Tibial nerve (tissue), 3 donors: ENCODE results near the gene TFIP11.

ENCODE experiments used
- POLR2A ChIP-seq, 2 donors: fragments of 450-650 bp; IDR thresholded peaks; one replicate each; pipeline ENCODE4 v1.6.1; 2017; ENCODE audit warnings: antibody characterized with exemption in 2 of 2, mild to moderate bottlenecking in 2 of 2, moderate library complexity in 2 of 2
- TF ChIP-seq, protein P1 (sequence below), 5 experiments: fragments of 200-600 bp in 3 of 5; fragments of 450-650 bp in 2 of 5; sonication (generic) in 3 of 5; IDR thresholded peaks; one replicate each; pipeline ENCODE4 v1.5.1; 2016 to 2019; ENCODE audit warnings: antibody characterized with exemption in 5 of 5, mild to moderate bottlenecking in 3 of 5, moderate library complexity in 2 of 5

DNA sequence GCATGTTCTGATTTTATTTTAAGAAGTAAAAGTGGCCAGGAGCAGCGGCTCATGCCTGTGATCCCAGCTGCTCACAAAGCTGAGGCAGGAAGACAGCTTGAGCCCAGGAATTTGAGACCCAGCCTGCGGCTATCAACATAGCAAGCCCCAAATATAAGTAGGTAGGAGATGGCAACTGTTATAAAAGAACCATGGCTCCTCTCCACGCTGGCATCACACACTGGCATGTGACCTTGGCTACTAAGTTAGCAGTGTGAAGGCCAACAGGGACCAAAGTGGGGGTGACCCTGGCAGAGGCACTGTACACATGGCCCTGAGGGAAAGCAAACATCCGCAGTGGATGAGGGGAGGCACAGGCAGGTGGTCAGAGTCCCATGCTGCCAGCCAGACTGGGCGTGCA is 44.6 kb upstream of the TFIP11 start:
- TF ChIP-seq, protein P1, sequence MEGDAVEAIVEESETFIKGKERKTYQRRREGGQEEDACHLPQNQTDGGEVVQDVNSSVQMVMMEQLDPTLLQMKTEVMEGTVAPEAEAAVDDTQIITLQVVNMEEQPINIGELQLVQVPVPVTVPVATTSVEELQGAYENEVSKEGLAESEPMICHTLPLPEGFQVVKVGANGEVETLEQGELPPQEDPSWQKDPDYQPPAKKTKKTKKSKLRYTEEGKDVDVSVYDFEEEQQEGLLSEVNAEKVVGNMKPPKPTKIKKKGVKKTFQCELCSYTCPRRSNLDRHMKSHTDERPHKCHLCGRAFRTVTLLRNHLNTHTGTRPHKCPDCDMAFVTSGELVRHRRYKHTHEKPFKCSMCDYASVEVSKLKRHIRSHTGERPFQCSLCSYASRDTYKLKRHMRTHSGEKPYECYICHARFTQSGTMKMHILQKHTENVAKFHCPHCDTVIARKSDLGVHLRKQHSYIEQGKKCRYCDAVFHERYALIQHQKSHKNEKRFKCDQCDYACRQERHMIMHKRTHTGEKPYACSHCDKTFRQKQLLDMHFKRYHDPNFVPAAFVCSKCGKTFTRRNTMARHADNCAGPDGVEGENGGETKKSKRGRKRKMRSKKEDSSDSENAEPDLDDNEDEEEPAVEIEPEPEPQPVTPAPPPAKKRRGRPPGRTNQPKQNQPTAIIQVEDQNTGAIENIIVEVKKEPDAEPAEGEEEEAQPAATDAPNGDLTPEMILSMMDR (IDR thresholded peaks at IDR 0.05): no peak
- TF ChIP-seq POLR2A (IDR thresholded peaks at IDR 0.05): no peak
